Measurements from ENCODE around the gene DNM1L. TPM values are rescaled to one million over a fixed set of nuclear protein-coding genes. Genes with fewer than 3 reads are reported as not detected.

DNM1L gene
- total and polyA plus RNA-seq, 9 of the 15 experiments (the other 6 are each of a cell fraction or from before 2014, with no cell fraction given), result 24.1 to 82.8 (median 61.5) TPM

DNA sequence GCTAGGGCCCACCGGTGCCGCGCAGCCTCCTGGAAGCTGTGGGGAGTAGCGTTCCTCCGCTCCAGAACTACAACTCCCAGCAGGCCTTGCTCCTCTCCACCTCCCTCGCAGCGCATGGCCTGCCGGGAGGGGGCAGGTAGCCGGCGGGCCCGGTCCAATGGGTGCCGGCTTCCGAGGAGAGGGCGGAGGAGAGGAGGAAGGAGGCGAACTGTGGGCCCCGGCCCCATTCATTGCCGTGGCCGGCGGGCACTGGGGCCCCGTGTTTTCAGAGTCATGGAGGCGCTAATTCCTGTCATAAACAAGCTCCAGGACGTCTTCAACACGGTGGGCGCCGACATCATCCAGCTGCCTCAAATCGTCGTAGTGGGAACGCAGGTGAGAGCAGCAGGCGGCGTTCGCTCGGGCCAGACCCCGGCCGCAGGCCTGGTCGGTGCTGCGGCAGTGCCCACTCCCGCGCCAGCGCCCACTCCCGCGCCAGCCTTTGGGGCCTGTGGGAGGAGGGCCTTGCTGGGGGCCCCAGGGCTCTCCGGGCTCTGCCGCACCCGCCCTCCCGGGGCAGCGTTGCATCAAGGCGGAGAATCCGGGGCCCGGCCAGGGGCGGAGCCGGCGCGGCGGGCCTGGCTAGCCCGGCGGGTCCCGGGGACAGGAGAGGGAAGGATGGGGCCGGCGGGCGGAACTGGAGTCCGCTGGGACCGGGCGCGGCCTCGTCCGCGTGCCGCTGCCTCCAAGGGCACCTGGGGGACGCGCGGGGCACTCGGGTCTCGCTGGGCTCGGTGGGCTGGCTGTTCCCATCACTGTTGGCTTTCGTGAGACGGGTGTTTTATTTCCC is at the start of gene DNM1L (continued):
- TF ChIP-seq ZFP36 (IDR thresholded peaks at IDR 0.05; ENCODE audit: low read depth, low read length, partially characterized antibody) (peak; percentile 36), SRF (CRISPR knock-in tag; IDR thresholded peaks at IDR 0.05) (peak in 1 of 2 experiments; percentile 67; a peak in 2 of 4 replicates), FOS (IDR thresholded peaks at IDR 0.05; ENCODE audit: extremely low read depth, insufficient read length) (no peak), NCOR1 (IDR thresholded peaks at IDR 0.05) (no peak), BCOR (IDR thresholded peaks at IDR 0.05) (no peak)
- TF ChIP-seq, protein P1, sequence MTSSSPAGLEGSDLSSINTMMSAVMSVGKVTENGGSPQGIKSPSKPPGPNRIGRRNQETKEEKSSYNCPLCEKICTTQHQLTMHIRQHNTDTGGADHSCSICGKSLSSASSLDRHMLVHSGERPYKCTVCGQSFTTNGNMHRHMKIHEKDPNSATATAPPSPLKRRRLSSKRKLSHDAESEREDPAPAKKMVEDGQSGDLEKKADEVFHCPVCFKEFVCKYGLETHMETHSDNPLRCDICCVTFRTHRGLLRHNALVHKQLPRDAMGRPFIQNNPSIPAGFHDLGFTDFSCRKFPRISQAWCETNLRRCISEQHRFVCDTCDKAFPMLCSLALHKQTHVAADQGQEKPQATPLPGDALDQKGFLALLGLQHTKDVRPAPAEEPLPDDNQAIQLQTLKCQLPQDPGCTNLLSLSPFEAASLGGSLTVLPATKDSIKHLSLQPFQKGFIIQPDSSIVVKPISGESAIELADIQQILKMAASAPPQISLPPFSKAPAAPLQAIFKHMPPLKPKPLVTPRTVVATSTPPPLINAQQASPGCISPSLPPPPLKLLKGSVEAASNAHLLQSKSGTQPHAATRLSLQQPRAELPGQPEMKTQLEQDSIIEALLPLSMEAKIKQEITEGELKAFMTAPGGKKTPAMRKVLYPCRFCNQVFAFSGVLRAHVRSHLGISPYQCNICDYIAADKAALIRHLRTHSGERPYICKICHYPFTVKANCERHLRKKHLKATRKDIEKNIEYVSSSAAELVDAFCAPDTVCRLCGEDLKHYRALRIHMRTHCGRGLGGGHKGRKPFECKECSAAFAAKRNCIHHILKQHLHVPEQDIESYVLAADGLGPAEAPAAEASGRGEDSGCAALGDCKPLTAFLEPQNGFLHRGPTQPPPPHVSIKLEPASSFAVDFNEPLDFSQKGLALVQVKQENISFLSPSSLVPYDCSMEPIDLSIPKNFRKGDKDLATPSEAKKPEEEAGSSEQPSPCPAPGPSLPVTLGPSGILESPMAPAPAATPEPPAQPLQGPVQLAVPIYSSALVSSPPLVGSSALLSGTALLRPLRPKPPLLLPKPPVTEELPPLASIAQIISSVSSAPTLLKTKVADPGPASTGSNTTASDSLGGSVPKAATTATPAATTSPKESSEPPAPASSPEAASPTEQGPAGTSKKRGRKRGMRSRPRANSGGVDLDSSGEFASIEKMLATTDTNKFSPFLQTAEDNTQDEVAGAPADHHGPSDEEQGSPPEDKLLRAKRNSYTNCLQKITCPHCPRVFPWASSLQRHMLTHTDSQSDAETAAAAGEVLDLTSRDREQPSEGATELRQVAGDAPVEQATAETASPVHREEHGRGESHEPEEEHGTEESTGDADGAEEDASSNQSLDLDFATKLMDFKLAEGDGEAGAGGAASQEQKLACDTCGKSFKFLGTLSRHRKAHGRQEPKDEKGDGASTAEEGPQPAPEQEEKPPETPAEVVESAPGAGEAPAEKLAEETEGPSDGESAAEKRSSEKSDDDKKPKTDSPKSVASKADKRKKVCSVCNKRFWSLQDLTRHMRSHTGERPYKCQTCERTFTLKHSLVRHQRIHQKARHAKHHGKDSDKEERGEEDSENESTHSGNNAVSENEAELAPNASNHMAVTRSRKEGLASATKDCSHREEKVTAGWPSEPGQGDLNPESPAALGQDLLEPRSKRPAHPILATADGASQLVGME (CRISPR knock-in tag; IDR thresholded peaks at IDR 0.05), result no peak
- TF ChIP-seq, protein P2, sequence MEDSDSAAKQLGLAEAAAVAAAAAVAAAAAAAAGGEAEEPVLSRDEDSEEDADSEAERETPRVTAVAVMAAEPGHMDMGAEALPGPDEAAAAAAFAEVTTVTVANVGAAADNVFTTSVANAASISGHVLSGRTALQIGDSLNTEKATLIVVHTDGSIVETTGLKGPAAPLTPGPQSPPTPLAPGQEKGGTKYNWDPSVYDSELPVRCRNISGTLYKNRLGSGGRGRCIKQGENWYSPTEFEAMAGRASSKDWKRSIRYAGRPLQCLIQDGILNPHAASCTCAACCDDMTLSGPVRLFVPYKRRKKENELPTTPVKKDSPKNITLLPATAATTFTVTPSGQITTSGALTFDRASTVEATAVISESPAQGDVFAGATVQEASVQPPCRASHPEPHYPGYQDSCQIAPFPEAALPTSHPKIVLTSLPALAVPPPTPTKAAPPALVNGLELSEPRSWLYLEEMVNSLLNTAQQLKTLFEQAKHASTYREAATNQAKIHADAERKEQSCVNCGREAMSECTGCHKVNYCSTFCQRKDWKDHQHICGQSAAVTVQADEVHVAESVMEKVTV (CRISPR knock-in tag; IDR thresholded peaks at IDR 0.05), result no peak
- TF ChIP-seq, protein P3, sequence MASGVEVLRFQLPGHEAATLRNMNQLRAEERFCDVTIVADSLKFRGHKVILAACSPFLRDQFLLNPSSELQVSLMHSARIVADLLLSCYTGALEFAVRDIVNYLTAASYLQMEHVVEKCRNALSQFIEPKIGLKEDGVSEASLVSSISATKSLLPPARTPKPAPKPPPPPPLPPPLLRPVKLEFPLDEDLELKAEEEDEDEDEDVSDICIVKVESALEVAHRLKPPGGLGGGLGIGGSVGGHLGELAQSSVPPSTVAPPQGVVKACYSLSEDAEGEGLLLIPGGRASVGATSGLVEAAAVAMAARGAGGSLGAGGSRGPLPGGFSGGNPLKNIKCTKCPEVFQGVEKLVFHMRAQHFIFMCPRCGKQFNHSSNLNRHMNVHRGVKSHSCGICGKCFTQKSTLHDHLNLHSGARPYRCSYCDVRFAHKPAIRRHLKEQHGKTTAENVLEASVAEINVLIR (CRISPR knock-in tag; IDR thresholded peaks at IDR 0.05), result no peak
- TF ChIP-seq, protein P4, sequence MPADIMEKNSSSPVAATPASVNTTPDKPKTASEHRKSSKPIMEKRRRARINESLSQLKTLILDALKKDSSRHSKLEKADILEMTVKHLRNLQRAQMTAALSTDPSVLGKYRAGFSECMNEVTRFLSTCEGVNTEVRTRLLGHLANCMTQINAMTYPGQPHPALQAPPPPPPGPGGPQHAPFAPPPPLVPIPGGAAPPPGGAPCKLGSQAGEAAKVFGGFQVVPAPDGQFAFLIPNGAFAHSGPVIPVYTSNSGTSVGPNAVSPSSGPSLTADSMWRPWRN (IDR thresholded peaks at IDR 0.05; ENCODE audit: low read depth), result no peak
